NCI-H526 (cell line): Measurements from ENCODE around the gene SPAG8.

ENCODE experiments used
- DNase-seq, 2 experiments: peaks; one replicate each; lab custom pipeline; 2025; lab: John Stamatoyannopoulos, UW

The SPAG8 gene

GRCh38 chr9:35808433-35808832, 3.6 kb downstream of the SPAG8 start:
- DNase-seq = no peak

GRCh38 chr9:35806101-35806500, 6.0 kb downstream of the SPAG8 start:
- no peak for DNase-seq

- DNase-seq = no peak
Observed at GRCh38 chr9:35801328-35802128, 10.5 kb downstream of the SPAG8 start.

GRCh38 chr9:35800530-35800929, 11.5 kb downstream of the SPAG8 start:
- no peak for DNase-seq

- DNase-seq = no peak
Observed at GRCh38 chr9:35798658-35799374, 13.2 kb downstream of the SPAG8 start.

- DNase-seq = no peak
Observed at GRCh38 chr9:35797311-35798109, 14.6 kb downstream of the SPAG8 start.

GRCh38 chr9:35795695-35796094, 16.4 kb downstream of the SPAG8 start:
- no peak for DNase-seq

GRCh38 chr9:35793461-35793860, 18.6 kb downstream of the SPAG8 start:
- DNase-seq = no peak

- DNase-seq = no peak
Observed at GRCh38 chr9:35792826-35793225, 19.2 kb downstream of the SPAG8 start.

GRCh38 chr9:35792024-35792813, 19.8 kb downstream of the SPAG8 start:
- DNase-seq = no peak

- peak in 1 of 2 experiments; percentile 30 for DNase-seq
Observed at GRCh38 chr9:35791297-35791921, 20.7 kb downstream of the SPAG8 start, which contains the start of gene NPR2. TSS of gene NPR2 (plus strand) at chr9:35791591. CDS start at chr9:35792409, 818 bp downstream.

GRCh38 chr9:35790385-35791296, 21.4 kb downstream of the SPAG8 start:
- DNase-seq = peak; percentile 32 to 84

GRCh38 chr9:35790025-35790384, 22.1 kb downstream of the SPAG8 start:
- no peak for DNase-seq

- DNase-seq = no peak
Observed at GRCh38 chr9:35789541-35789940, 22.5 kb downstream of the SPAG8 start.

- DNase-seq = no peak
Observed at GRCh38 chr9:35783418-35783817, 28.6 kb downstream of the SPAG8 start.

- DNase-seq = no peak
Observed at GRCh38 chr9:35781066-35781465, 31.0 kb downstream of the SPAG8 start.

- no peak for DNase-seq
Observed at GRCh38 chr9:35778496-35778895, 33.6 kb downstream of the SPAG8 start.

- peak; percentile 42 to 74 for DNase-seq
Observed at GRCh38 chr9:35776018-35776417, 36.0 kb downstream of the SPAG8 start.

GRCh38 chr9:35774907-35775635, 37.0 kb downstream of the SPAG8 start:
- DNase-seq = peak in 1 of 2 experiments; percentile 9
